ENCODE data around the gene FCHSD1.

- TF ChIP-seq CTCF (IDR thresholded peaks at IDR 0.05; ENCODE audit: borderline replicate concordance, extremely low read depth, low read length, poor library complexity, severe bottlenecking) (no peak), EZH2 (IDR thresholded peaks at IDR 0.05; ENCODE audit: borderline replicate concordance, low read depth, low read length, severe bottlenecking) (no peak)
Measured at GRCh38 chr5:141639357-141640050, 11.7 kb downstream of the FCHSD1 start.
